ENCODE results near the gene L3MBTL4.

L3MBTL4 gene

GRCh38 chr18:6248017-6248416 lies 166.7 kb downstream of the L3MBTL4 start:
- Histone ChIP-seq H2AFZ (ENCODE audit: low read depth, low read length) (no peak overlapping the region), H2BK12ac (ENCODE audit: low read length in 2 of 2) (no peak overlapping the region), H2BK15ac (ENCODE audit: low read depth, poor library complexity, severe bottlenecking) (no peak overlapping the region), H3K4me2 (ENCODE audit: low read length, poor library complexity, severe bottlenecking) (no peak overlapping the region), H4K91ac (ENCODE audit: low read length) (no peak overlapping the region), H2BK5ac (ENCODE audit: low read depth, low read length, poor library complexity, severe bottlenecking) (no peak overlapping the region), H3K9me3 (ENCODE audit: control insufficient read depth, low read length) (no peaks in the 10 kb centered on the region), H3K79me1 (replicated peaks; ENCODE audit: low read length, poor library complexity, severe bottlenecking) (no peaks in the 10 kb centered on the region), H3K23ac (ENCODE audit: low read length in 2 of 2) (no peak overlapping the region), H3K27ac (ENCODE audit: low read length, poor library complexity, severe bottlenecking) (no peak overlapping the region), H3K4ac (ENCODE audit: low read depth in 1 of 2, low read length in 2 of 2) (no peak overlapping the region), H3K14ac (ENCODE audit: low read length in 2 of 2) (no peak overlapping the region), H3K18ac (ENCODE audit: low read depth in 1 of 2, low read length in 2 of 2) (no peak overlapping the region), H3K27me3 (ENCODE audit: control insufficient read depth in 1 of 2, insufficient read depth in 1 of 2, low read length in 2 of 2) (no peaks in the 10 kb centered on the region), H3K4me1 (ENCODE audit: control insufficient read depth, insufficient read depth, low read depth, low read length) (no peaks in the 10 kb centered on the region), H2BK120ac (ENCODE audit: low read depth, low read length) (no peak overlapping the region), H4K8ac (ENCODE audit: low read length) (no peak overlapping the region), H2AK5ac (ENCODE audit: low read length, severe bottlenecking) (no peak overlapping the region), H3K4me3 (ENCODE audit: insufficient read depth in 1 of 2, low read depth in 1 of 2, low read length in 2 of 2) (no peak overlapping the region), H3K36me3 (ENCODE audit: control insufficient read depth in 1 of 2, insufficient read depth in 2 of 2, low read depth in 1 of 2, low read length in 2 of 2) (no peaks in the 10 kb centered on the region), H3K9ac (ENCODE audit: low read length) (no peak overlapping the region)
- 58% methylated on average over 1 of the region's 2 CpGs for WGBS
- DNase-seq, result no peak

GRCh38 chr18:6242004-6242403 lies 172.7 kb downstream of the L3MBTL4 start:
- Histone ChIP-seq H4K91ac (ENCODE audit: low read length) (no peak overlapping the region), H3K9me3 (ENCODE audit: control insufficient read depth, low read length) (no peaks in the 10 kb centered on the region), H3K23ac (ENCODE audit: low read length in 2 of 2) (no peak overlapping the region), H2BK120ac (ENCODE audit: low read depth, low read length) (no peak overlapping the region), H2AFZ (ENCODE audit: low read depth, low read length) (no peak overlapping the region), H2BK5ac (ENCODE audit: low read depth, low read length, poor library complexity, severe bottlenecking) (no peak overlapping the region), H3K18ac (ENCODE audit: low read depth in 1 of 2, low read length in 2 of 2) (no peak overlapping the region), H3K27me3 (ENCODE audit: control insufficient read depth in 1 of 2, insufficient read depth in 1 of 2, low read length in 2 of 2) (no peaks in the 10 kb centered on the region), H3K79me1 (replicated peaks; ENCODE audit: low read length, poor library complexity, severe bottlenecking) (no peaks in the 10 kb centered on the region), H3K4me2 (ENCODE audit: low read length, poor library complexity, severe bottlenecking) (no peak overlapping the region), H2BK15ac (ENCODE audit: low read depth, poor library complexity, severe bottlenecking) (no peak overlapping the region), H3K14ac (ENCODE audit: low read length in 2 of 2) (no peak overlapping the region), H2AK5ac (ENCODE audit: low read length, severe bottlenecking) (no peak overlapping the region), H3K4me1 (ENCODE audit: control insufficient read depth, insufficient read depth, low read depth, low read length) (no peaks in the 10 kb centered on the region), H3K27ac (ENCODE audit: low read length, poor library complexity, severe bottlenecking) (no peak overlapping the region), H2BK12ac (ENCODE audit: low read length in 2 of 2) (no peak overlapping the region), H4K8ac (ENCODE audit: low read length) (no peak overlapping the region), H3K4me3 (ENCODE audit: insufficient read depth in 1 of 2, low read depth in 1 of 2, low read length in 2 of 2) (no peak overlapping the region), H3K36me3 (ENCODE audit: control insufficient read depth in 1 of 2, insufficient read depth in 2 of 2, low read depth in 1 of 2, low read length in 2 of 2) (no peaks in the 10 kb centered on the region), H3K4ac (ENCODE audit: low read depth in 1 of 2, low read length in 2 of 2) (no peak overlapping the region), H3K9ac (ENCODE audit: low read length) (no peak overlapping the region)
- DNase-seq, result no peak
- 85% methylated on average over 11 of the region's 11 CpGs for WGBS

- H2AFZ ChIP-seq (ENCODE audit: low read depth, low read length), result no peak overlapping the region
- H4K91ac ChIP-seq (ENCODE audit: low read length), result no peak overlapping the region
- no peak overlapping the region for H3K4ac ChIP-seq (ENCODE audit: low read depth in 1 of 2, low read length in 2 of 2)
- no peak overlapping the region for H2AK5ac ChIP-seq (ENCODE audit: low read length, severe bottlenecking)
- H3K23ac ChIP-seq (ENCODE audit: low read length in 2 of 2), result no peak overlapping the region
- H2BK120ac ChIP-seq (ENCODE audit: low read depth, low read length), result no peak overlapping the region
- no peak overlapping the region for H2BK5ac ChIP-seq (ENCODE audit: low read depth, low read length, poor library complexity, severe bottlenecking)
- no peak overlapping the region for H3K18ac ChIP-seq (ENCODE audit: low read depth in 1 of 2, low read length in 2 of 2)
- H3K4me2 ChIP-seq (ENCODE audit: low read length, poor library complexity, severe bottlenecking), result no peak overlapping the region
- H3K27ac ChIP-seq (ENCODE audit: low read length, poor library complexity, severe bottlenecking), result no peak overlapping the region
- H3K36me3 ChIP-seq (ENCODE audit: control insufficient read depth in 1 of 2, insufficient read depth in 2 of 2, low read depth in 1 of 2, low read length in 2 of 2), result no peaks in the 10 kb centered on the region
- no peak for DNase-seq
- H2BK12ac ChIP-seq (ENCODE audit: low read length in 2 of 2), result no peak overlapping the region
- no peak overlapping the region for H3K4me3 ChIP-seq (ENCODE audit: insufficient read depth in 1 of 2, low read depth in 1 of 2, low read length in 2 of 2)
- no peak overlapping the region for H4K8ac ChIP-seq (ENCODE audit: low read length)
- H3K27me3 ChIP-seq (ENCODE audit: control insufficient read depth in 1 of 2, insufficient read depth in 1 of 2, low read length in 2 of 2), result no peaks in the 10 kb centered on the region
- 79% methylated on average over 6 of the region's 6 CpGs for WGBS
- no peaks in the 10 kb centered on the region for H3K9me3 ChIP-seq (ENCODE audit: control insufficient read depth, low read length)
- H3K9ac ChIP-seq (ENCODE audit: low read length), result no peak overlapping the region
- no peaks in the 10 kb centered on the region for H3K4me1 ChIP-seq (ENCODE audit: control insufficient read depth, insufficient read depth, low read depth, low read length)
- no peak overlapping the region for H2BK15ac ChIP-seq (ENCODE audit: low read depth, poor library complexity, severe bottlenecking)
- no peaks in the 10 kb centered on the region for H3K79me1 ChIP-seq (replicated peaks; ENCODE audit: low read length, poor library complexity, severe bottlenecking)
- H3K14ac ChIP-seq (ENCODE audit: low read length in 2 of 2), result no peak overlapping the region
These were observed 175.0 kb downstream of the L3MBTL4 start for GRCh38 chr18:6239716-6240115.

GRCh38 chr18:6236258-6236657 lies 178.5 kb downstream of the L3MBTL4 start:
- Histone ChIP-seq H2BK12ac (ENCODE audit: low read length in 2 of 2) (no peak overlapping the region), H3K4me2 (ENCODE audit: low read length, poor library complexity, severe bottlenecking) (no peak overlapping the region), H3K27ac (ENCODE audit: low read length, poor library complexity, severe bottlenecking) (no peak overlapping the region), H3K4me1 (ENCODE audit: control insufficient read depth, insufficient read depth, low read depth, low read length) (no peaks in the 10 kb centered on the region), H3K4ac (ENCODE audit: low read depth in 1 of 2, low read length in 2 of 2) (no peak overlapping the region), H3K27me3 (ENCODE audit: control insufficient read depth in 1 of 2, insufficient read depth in 1 of 2, low read length in 2 of 2) (no peaks in the 10 kb centered on the region), H2AFZ (ENCODE audit: low read depth, low read length) (no peak overlapping the region), H3K79me1 (replicated peaks; ENCODE audit: low read length, poor library complexity, severe bottlenecking) (no peaks in the 10 kb centered on the region), H4K91ac (ENCODE audit: low read length) (no peak overlapping the region), H3K36me3 (ENCODE audit: control insufficient read depth in 1 of 2, insufficient read depth in 2 of 2, low read depth in 1 of 2, low read length in 2 of 2) (no peaks in the 10 kb centered on the region), H3K9me3 (ENCODE audit: control insufficient read depth, low read length) (peaks cover 6% of the 10 kb centered on the region), H2BK15ac (ENCODE audit: low read depth, poor library complexity, severe bottlenecking) (no peak overlapping the region), H3K4me3 (ENCODE audit: insufficient read depth in 1 of 2, low read depth in 1 of 2, low read length in 2 of 2) (no peak overlapping the region), H3K18ac (ENCODE audit: low read depth in 1 of 2, low read length in 2 of 2) (no peak overlapping the region), H4K8ac (ENCODE audit: low read length) (no peak overlapping the region), H2AK5ac (ENCODE audit: low read length, severe bottlenecking) (no peak overlapping the region), H2BK5ac (ENCODE audit: low read depth, low read length, poor library complexity, severe bottlenecking) (no peak overlapping the region), H3K23ac (ENCODE audit: low read length in 2 of 2) (no peak overlapping the region), H2BK120ac (ENCODE audit: low read depth, low read length) (no peak overlapping the region), H3K9ac (ENCODE audit: low read length) (no peak overlapping the region), H3K14ac (ENCODE audit: low read length in 2 of 2) (no peak overlapping the region)
- 80% methylated on average over 1 of the region's 2 CpGs for WGBS
- no peak for DNase-seq
